Astrocyte (in vitro differentiated cells and primary cell): ENCODE measurements around the gene CPNE4. TPM values are rescaled to one million over a fixed set of nuclear protein-coding genes. Genes with fewer than 3 reads are reported as not detected.

Source experiments
- DNase-seq: peaks from one replicate; pipeline ENCODE4 v3.0.0-alpha.2; 2010; ENCODE audit warnings: low read depth
- FAIRE-seq: peaks from 2 replicates; lab custom pipeline; 2011; peaks lifted over from hg19 to GRCh38; lab: Jason Lieb, UNC
- H2AFZ ChIP-seq: 2 replicates; pipeline ENCODE4 v1.6.0; 2012; ENCODE audit warnings: low read depth, low read length, inconsistent platforms
- H3K27ac ChIP-seq: 2 replicates; pipeline ENCODE4 v1.5.1; 2011; ENCODE audit warnings: low read depth, low read length, inconsistent platforms
- H3K27me3 ChIP-seq: 2 replicates; pipeline ENCODE4 v1.6.0; 2011; ENCODE audit warnings: low read length, inconsistent platforms; ENCODE audit not compliant: insufficient read depth
- H3K36me3 ChIP-seq: 2 replicates; pipeline ENCODE4 v1.5.1; 2011; ENCODE audit warnings: low read length, inconsistent platforms; ENCODE audit not compliant: insufficient read depth
- H3K4me1 ChIP-seq: 2 replicates; pipeline ENCODE4 v1.5.1; 2011; ENCODE audit warnings: low read length, inconsistent platforms; ENCODE audit not compliant: insufficient read depth
- H3K4me2 ChIP-seq: 2 replicates; pipeline ENCODE4 v1.6.0; 2012; ENCODE audit warnings: low read length, inconsistent platforms
- H3K4me3 ChIP-seq: 2 replicates; pipeline ENCODE4 v1.5.1; 2011; ENCODE audit warnings: low read depth, mild to moderate bottlenecking, low read length, inconsistent platforms; ENCODE audit not compliant: insufficient read depth
- H3K79me2 ChIP-seq: 2 replicates; pipeline ENCODE4 v1.6.0; 2012; ENCODE audit warnings: mild to moderate bottlenecking, low read length, inconsistent platforms; ENCODE audit not compliant: insufficient read depth
- H3K9ac ChIP-seq: 2 replicates; pipeline ENCODE4 v1.6.0; 2012; ENCODE audit warnings: mild to moderate bottlenecking, low read length, inconsistent platforms
- H3K9me3 ChIP-seq: 2 replicates; pipeline ENCODE4 v1.5.1; 2012; ENCODE audit warnings: low read depth, mild to moderate bottlenecking, low read length, inconsistent platforms; ENCODE audit not compliant: insufficient read depth
- H4K20me1 ChIP-seq: 2 replicates; pipeline ENCODE4 v1.6.0; 2012; ENCODE audit warnings: low read length, inconsistent platforms; ENCODE audit not compliant: insufficient read depth
- H3K27ac Mint-ChIP-seq: one replicate; pipeline ENCODE4 v1.8.0; 2021; ENCODE audit warnings: mild to moderate bottlenecking, mixed read lengths; ENCODE audit not compliant: unreplicated experiment
- H3K27me3 Mint-ChIP-seq: one replicate; pipeline ENCODE4 v1.8.0; 2021; ENCODE audit warnings: low read depth, mixed read lengths; ENCODE audit not compliant: unreplicated experiment
- H3K36me3 Mint-ChIP-seq: one replicate; pipeline ENCODE4 v1.8.0; 2021; ENCODE audit warnings: low read depth, mixed read lengths; ENCODE audit not compliant: unreplicated experiment
- H3K4me1 Mint-ChIP-seq: one replicate; pipeline ENCODE4 v1.8.0; 2021; ENCODE audit warnings: low read depth, mixed read lengths; ENCODE audit not compliant: unreplicated experiment
- H3K4me3 Mint-ChIP-seq: one replicate; pipeline ENCODE4 v1.8.0; 2021; ENCODE audit warnings: mild to moderate bottlenecking, moderate library complexity, mixed read lengths; ENCODE audit not compliant: unreplicated experiment
- H3K9me3 Mint-ChIP-seq: one replicate; pipeline ENCODE4 v1.8.0; 2021; ENCODE audit warnings: mild to moderate bottlenecking, mixed read lengths; ENCODE audit not compliant: unreplicated experiment
- EZH2 ChIP-seq: IDR thresholded peaks from 2 replicates; pipeline ENCODE4 v1.6.1; 2012; ENCODE audit warnings: mild to moderate bottlenecking, low read length, inconsistent platforms; ENCODE audit not compliant: insufficient read depth
- total RNA-seq: library from RNA; stranded (reverse); gene quantifications from 2 replicates; pipeline ENCODE4 v1.2.1, GENCODE V29; 2021
- TF ChIP-seq, protein P1 (sequence below): IDR thresholded peaks from 2 replicates; pipeline ENCODE4 v1.5.1; 2011; ENCODE audit warnings: low read depth, mild to moderate bottlenecking, inconsistent platforms, low read length, moderate library complexity; ENCODE audit not compliant: insufficient read depth

The CPNE4 gene
- total RNA-seq, 1 donor from 2014 or later, result 0.68 TPM

DNA sequence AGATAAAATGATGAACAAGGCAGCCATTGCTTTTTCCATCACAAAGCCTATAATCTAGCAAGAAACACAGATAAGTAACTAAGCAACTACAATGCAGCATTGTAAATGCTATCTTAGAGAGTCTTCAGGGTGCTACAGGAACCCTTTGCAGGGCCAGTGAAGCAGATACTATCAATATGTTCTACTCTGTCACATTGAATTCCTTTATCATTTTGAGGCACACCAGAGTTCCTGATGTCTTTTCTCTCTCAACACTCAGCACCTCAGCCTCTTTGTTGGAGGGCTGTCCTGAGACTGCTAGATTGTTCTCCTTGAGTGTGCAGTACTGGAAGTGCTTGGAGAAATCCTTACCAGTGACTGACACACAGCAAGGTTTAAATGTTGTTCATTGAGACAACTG is 424.6 kb downstream of the CPNE4 start:
- H3K4me3 Mint-ChIP-seq, result no peak overlapping the region
- H3K27me3 Mint-ChIP-seq, result no peaks in the 10 kb centered on the region
- FAIRE-seq, result no peak
- Histone ChIP-seq H2AFZ (no peak overlapping the region), H3K4me3 (no peak overlapping the region), H3K4me1 (peaks cover 2% of the 10 kb centered on the region), H3K27ac (no peak overlapping the region), H3K36me3 (no peaks in the 10 kb centered on the region), H3K79me2 (no peaks in the 10 kb centered on the region), H3K9me3 (no peaks in the 10 kb centered on the region), H3K4me2 (no peak overlapping the region), H3K9ac (no peak overlapping the region), H4K20me1 (no peaks in the 10 kb centered on the region), H3K27me3 (peaks cover 4% of the 10 kb centered on the region)
- no peak overlapping the region for H3K27ac Mint-ChIP-seq
- H3K9me3 Mint-ChIP-seq, result no peaks in the 10 kb centered on the region
- H3K36me3 Mint-ChIP-seq, result no peaks in the 10 kb centered on the region
- H3K4me1 Mint-ChIP-seq, result peaks cover 13% of the 10 kb centered on the region
- no peak for TF ChIP-seq EZH2
- TF ChIP-seq, protein P1, sequence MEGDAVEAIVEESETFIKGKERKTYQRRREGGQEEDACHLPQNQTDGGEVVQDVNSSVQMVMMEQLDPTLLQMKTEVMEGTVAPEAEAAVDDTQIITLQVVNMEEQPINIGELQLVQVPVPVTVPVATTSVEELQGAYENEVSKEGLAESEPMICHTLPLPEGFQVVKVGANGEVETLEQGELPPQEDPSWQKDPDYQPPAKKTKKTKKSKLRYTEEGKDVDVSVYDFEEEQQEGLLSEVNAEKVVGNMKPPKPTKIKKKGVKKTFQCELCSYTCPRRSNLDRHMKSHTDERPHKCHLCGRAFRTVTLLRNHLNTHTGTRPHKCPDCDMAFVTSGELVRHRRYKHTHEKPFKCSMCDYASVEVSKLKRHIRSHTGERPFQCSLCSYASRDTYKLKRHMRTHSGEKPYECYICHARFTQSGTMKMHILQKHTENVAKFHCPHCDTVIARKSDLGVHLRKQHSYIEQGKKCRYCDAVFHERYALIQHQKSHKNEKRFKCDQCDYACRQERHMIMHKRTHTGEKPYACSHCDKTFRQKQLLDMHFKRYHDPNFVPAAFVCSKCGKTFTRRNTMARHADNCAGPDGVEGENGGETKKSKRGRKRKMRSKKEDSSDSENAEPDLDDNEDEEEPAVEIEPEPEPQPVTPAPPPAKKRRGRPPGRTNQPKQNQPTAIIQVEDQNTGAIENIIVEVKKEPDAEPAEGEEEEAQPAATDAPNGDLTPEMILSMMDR, result no peak
- DNase-seq, result no peak

DNA sequence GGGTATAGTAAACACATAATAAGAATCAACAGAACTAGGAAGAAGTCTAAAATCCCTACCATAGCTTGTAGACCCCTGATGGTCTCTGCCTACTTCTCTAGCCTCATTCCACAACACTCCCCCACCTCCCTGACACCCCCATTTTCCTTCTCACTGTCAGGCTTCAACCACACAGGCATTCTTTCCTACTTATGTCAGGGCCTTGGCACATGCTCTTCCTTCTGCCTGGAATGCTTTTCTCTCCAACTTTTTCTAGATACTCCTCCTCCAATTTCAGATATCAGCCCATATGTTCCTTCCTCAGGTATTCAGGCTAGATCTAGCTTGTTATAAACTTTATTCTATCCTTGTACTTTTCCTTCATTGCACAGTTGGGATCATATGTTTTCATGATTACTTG is 426.1 kb downstream of the CPNE4 start:
- Histone ChIP-seq H4K20me1 (no peaks in the 10 kb centered on the region), H3K4me1 (peaks cover 2% of the 10 kb centered on the region), H3K36me3 (no peaks in the 10 kb centered on the region), H3K79me2 (no peaks in the 10 kb centered on the region), H3K9ac (no peak overlapping the region), H3K4me3 (no peak overlapping the region), H3K9me3 (no peaks in the 10 kb centered on the region), H3K27ac (no peak overlapping the region), H3K27me3 (peaks cover 4% of the 10 kb centered on the region), H2AFZ (no peak overlapping the region), H3K4me2 (no peak overlapping the region)
- DNase-seq (peak; percentile 63), FAIRE-seq (no peak)
- no peak overlapping the region for H3K27ac Mint-ChIP-seq
- H3K36me3 Mint-ChIP-seq, result no peaks in the 10 kb centered on the region
- no peaks in the 10 kb centered on the region for H3K9me3 Mint-ChIP-seq
- H3K27me3 Mint-ChIP-seq, result peaks cover 3% of the 10 kb centered on the region
- H3K4me3 Mint-ChIP-seq, result no peak overlapping the region
- H3K4me1 Mint-ChIP-seq, result peaks cover 13% of the 10 kb centered on the region
- no peak for TF ChIP-seq EZH2
- TF ChIP-seq, protein P1, result no peak

DNA sequence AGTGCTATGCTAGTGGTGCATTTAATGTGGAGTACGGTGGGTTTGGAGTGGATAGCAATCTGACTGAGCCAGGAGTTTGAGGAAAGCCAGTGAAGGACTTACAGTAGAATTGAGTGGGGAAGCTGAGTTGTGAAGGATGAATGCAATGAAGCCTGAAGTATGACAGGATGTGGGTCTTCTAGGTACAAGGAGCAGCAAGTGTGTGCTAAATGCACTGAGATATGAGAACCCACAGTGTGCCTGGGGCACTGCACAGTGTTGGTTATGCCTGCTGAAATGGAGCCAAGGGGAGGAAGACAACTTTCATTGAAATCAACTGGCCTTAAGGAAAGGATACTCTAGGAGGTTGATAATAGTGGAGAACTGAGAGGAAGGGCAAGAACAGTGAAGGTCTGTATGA is 426.5 kb downstream of the CPNE4 start:
- no peaks in the 10 kb centered on the region for H3K79me2 ChIP-seq
- peaks cover 13% of the 10 kb centered on the region for H3K4me1 Mint-ChIP-seq
- no peak overlapping the region for H3K27ac ChIP-seq
- no peaks in the 10 kb centered on the region for H3K9me3 Mint-ChIP-seq
- H3K4me3 ChIP-seq, result no peak overlapping the region
- peaks cover 2% of the 10 kb centered on the region for H3K4me1 ChIP-seq
- no peaks in the 10 kb centered on the region for H3K36me3 ChIP-seq
- no peak overlapping the region for H2AFZ ChIP-seq
- peaks cover 4% of the 10 kb centered on the region for H3K27me3 ChIP-seq
- H3K36me3 Mint-ChIP-seq, result no peaks in the 10 kb centered on the region
- no peak overlapping the region for H3K9ac ChIP-seq
- DNase-seq (no peak), FAIRE-seq (no peak)
- TF ChIP-seq, protein P1, result no peak
- TF ChIP-seq EZH2, result no peak
- H3K4me2 ChIP-seq, result no peak overlapping the region
- no peaks in the 10 kb centered on the region for H4K20me1 ChIP-seq
- H3K9me3 ChIP-seq, result no peaks in the 10 kb centered on the region
- peaks cover 3% of the 10 kb centered on the region for H3K27me3 Mint-ChIP-seq
- H3K4me3 Mint-ChIP-seq, result no peak overlapping the region
- H3K27ac Mint-ChIP-seq, result no peak overlapping the region
